ENCODE results near the gene CMSS1.

CMSS1 gene

GRCh38 chr3:99817437-99818240 lies at the start of gene CMSS1:
Gene CMSS1 (plus strand): TSS chr3:99817862.
- H3K9ac ChIP-seq (ENCODE audit: low read depth, low read length, poor library complexity, severe bottlenecking) = peak within 1 kb of the TSS; percentile 80
- TF ChIP-seq CTCF (conservative IDR thresholded peaks at IDR 0.05; ENCODE audit: low read length) (peak; percentile 32), EZH2phosphoT487 (IDR thresholded peaks at IDR 0.05; ENCODE audit: borderline replicate concordance) (no peak)
- no peaks in the 10 kb centered on the region for H3K9me2 ChIP-seq (replicated peaks; ENCODE audit: low read depth, low read length)
- H3K4me3 ChIP-seq (ENCODE audit: low read length, poor library complexity, severe bottlenecking) = peak within 1 kb of the TSS; percentile 88
- H3K4me1 ChIP-seq (ENCODE audit: insufficient read depth, low read length, poor library complexity, severe bottlenecking) = peaks cover 19% of the 10 kb centered on the region
- H3K27me3 ChIP-seq (ENCODE audit: insufficient read depth, low read length, poor library complexity, severe bottlenecking) = no peaks in the 10 kb centered on the region
- peaks cover 8% of the 10 kb centered on the region; the same call in 1 of the 2 replicates for H3K79me2 ChIP-seq (ENCODE audit: insufficient read depth, low read length)
- H3K36me3 ChIP-seq (ENCODE audit: insufficient read depth, low read length) = no peaks in the 10 kb centered on the region
- no peaks in the 10 kb centered on the region for H3K9me3 ChIP-seq (ENCODE audit: insufficient read depth, low read depth, low read length)
- no peaks in the 10 kb centered on the region for H4K20me1 ChIP-seq (ENCODE audit: insufficient read depth, low read length, poor library complexity, severe bottlenecking)
- H3F3A ChIP-seq (ENCODE audit: low read depth) = no peaks in the 10 kb centered on the region
- peak within 1 kb of the TSS; percentile 99 for H2AFZ ChIP-seq (ENCODE audit: low read length)
- peak within 1 kb of the TSS; percentile 76 for H3K4me2 ChIP-seq (ENCODE audit: low read depth, low read length, poor library complexity, severe bottlenecking)

- Histone ChIP-seq H2AFZ (ENCODE audit: low read length) (no peak overlapping the region), H3K4me2 (ENCODE audit: low read depth, low read length, poor library complexity, severe bottlenecking) (no peak overlapping the region), H3K36me3 (ENCODE audit: insufficient read depth, low read length) (no peaks in the 10 kb centered on the region), H3K9ac (ENCODE audit: low read depth, low read length, poor library complexity, severe bottlenecking) (no peak overlapping the region), H4K20me1 (ENCODE audit: insufficient read depth, low read length, poor library complexity, severe bottlenecking) (no peaks in the 10 kb centered on the region), H3K9me2 (replicated peaks; ENCODE audit: low read depth, low read length) (no peaks in the 10 kb centered on the region), H3K4me1 (ENCODE audit: insufficient read depth, low read length, poor library complexity, severe bottlenecking) (no peaks in the 10 kb centered on the region), H3K4me3 (ENCODE audit: low read length, poor library complexity, severe bottlenecking) (no peak overlapping the region), H3K27me3 (ENCODE audit: insufficient read depth, low read length, poor library complexity, severe bottlenecking) (no peaks in the 10 kb centered on the region), H3F3A (ENCODE audit: low read depth) (no peaks in the 10 kb centered on the region), H3K9me3 (ENCODE audit: insufficient read depth, low read depth, low read length) (no peaks in the 10 kb centered on the region), H3K79me2 (ENCODE audit: insufficient read depth, low read length) (no peaks in the 10 kb centered on the region)
- TF ChIP-seq CTCF (conservative IDR thresholded peaks at IDR 0.05; ENCODE audit: low read length) = no peak
- TF ChIP-seq EZH2phosphoT487 (IDR thresholded peaks at IDR 0.05; ENCODE audit: borderline replicate concordance) = no peak
These were observed 49.5 kb upstream of the CMSS1 start for GRCh38 chr3:99768126-99768525.

- Histone ChIP-seq H2AFZ (ENCODE audit: low read length) (no peak overlapping the region), H3K9me3 (ENCODE audit: insufficient read depth, low read depth, low read length) (no peaks in the 10 kb centered on the region), H3K9ac (ENCODE audit: low read depth, low read length, poor library complexity, severe bottlenecking) (no peak overlapping the region), H3K79me2 (ENCODE audit: insufficient read depth, low read length) (no peaks in the 10 kb centered on the region), H3K36me3 (ENCODE audit: insufficient read depth, low read length) (no peaks in the 10 kb centered on the region), H3K4me2 (ENCODE audit: low read depth, low read length, poor library complexity, severe bottlenecking) (no peak overlapping the region), H3K4me1 (ENCODE audit: insufficient read depth, low read length, poor library complexity, severe bottlenecking) (no peaks in the 10 kb centered on the region), H3K4me3 (ENCODE audit: low read length, poor library complexity, severe bottlenecking) (no peak overlapping the region), H3F3A (ENCODE audit: low read depth) (no peaks in the 10 kb centered on the region), H4K20me1 (ENCODE audit: insufficient read depth, low read length, poor library complexity, severe bottlenecking) (no peaks in the 10 kb centered on the region), H3K9me2 (replicated peaks; ENCODE audit: low read depth, low read length) (no peaks in the 10 kb centered on the region), H3K27me3 (ENCODE audit: insufficient read depth, low read length, poor library complexity, severe bottlenecking) (no peaks in the 10 kb centered on the region)
- TF ChIP-seq EZH2phosphoT487 (IDR thresholded peaks at IDR 0.05; ENCODE audit: borderline replicate concordance) (no peak), CTCF (conservative IDR thresholded peaks at IDR 0.05; ENCODE audit: low read length) (no peak)
These were observed 48.7 kb upstream of the CMSS1 start for GRCh38 chr3:99768808-99769501.

Measured in Loucy (cell line).